Ishikawa (cell line): ENCODE results near the gene ATF5.

Source experiments
- CEBPB ChIP-seq: IDR thresholded peaks from 2 replicates; pipeline ENCODE4 v1.6.1; 2012
- CREB1 ChIP-seq: IDR thresholded peaks from 2 replicates; pipeline ENCODE4 v1.6.1; 2012; ENCODE audit warnings: low read depth
- EGR1 ChIP-seq: IDR thresholded peaks from 2 replicates; pipeline ENCODE4 v1.6.1; 2012
- EP300 ChIP-seq: IDR thresholded peaks from 2 replicates; pipeline ENCODE4 v1.6.1; 2012; ENCODE audit warnings: borderline replicate concordance
- FOXM1 ChIP-seq: IDR thresholded peaks from 2 replicates; pipeline ENCODE4 v1.6.1; 2012; ENCODE audit warnings: low read depth, borderline replicate concordance
- MAX ChIP-seq: IDR thresholded peaks from 2 replicates; pipeline ENCODE4 v1.6.1; 2012
- NFIC ChIP-seq: IDR thresholded peaks from 2 replicates; pipeline ENCODE4 v1.6.1; 2012
- RAD21 ChIP-seq: IDR thresholded peaks from 2 replicates; pipeline ENCODE4 v1.6.1; 2012; ENCODE audit warnings: low read depth
- REST ChIP-seq: IDR thresholded peaks from 2 replicates; pipeline ENCODE4 v1.6.1; 2012; ENCODE audit warnings: low read depth, mild to moderate bottlenecking
- TAF1 ChIP-seq: IDR thresholded peaks from 2 replicates; pipeline ENCODE4 v1.6.1; 2012; ENCODE audit warnings: low read depth, mild to moderate bottlenecking
- TCF12 ChIP-seq: IDR thresholded peaks from 2 replicates; pipeline ENCODE4 v1.6.1; 2012; ENCODE audit warnings: low read depth
- TEAD4 ChIP-seq: IDR thresholded peaks from 2 replicates; pipeline ENCODE4 v1.6.1; 2012
- USF1 ChIP-seq: IDR thresholded peaks from 2 replicates; pipeline ENCODE4 v1.6.1; 2012
- YY1 ChIP-seq: IDR thresholded peaks from 2 replicates; pipeline ENCODE4 v1.6.1; 2012; ENCODE audit warnings: low read depth
- ZBTB7A ChIP-seq: IDR thresholded peaks from 2 replicates; pipeline ENCODE4 v1.6.1; 2012; ENCODE audit warnings: low read depth

Gene ATF5

DNA sequence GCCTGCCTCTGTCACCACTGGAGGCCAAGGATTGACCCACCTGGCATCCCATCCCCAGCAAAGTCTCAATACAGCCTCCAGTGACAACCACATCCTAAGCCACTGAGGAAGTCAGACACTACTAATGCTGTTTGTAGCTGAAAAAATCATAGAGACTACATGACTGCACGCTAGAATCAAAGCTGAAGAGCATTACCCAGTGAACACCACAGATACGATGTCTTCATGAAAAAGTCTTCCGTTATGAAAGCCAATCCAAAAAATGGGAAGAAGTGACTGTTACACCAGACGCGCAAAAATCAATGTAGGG, 11.4 kb downstream of the ATF5 start:
- TF ChIP-seq RAD21 (no peak), ZBTB7A (no peak), EGR1 (no peak), FOXM1 (no peak), TAF1 (no peak), CREB1 (no peak), YY1 (no peak), USF1 (no peak), EP300 (no peak), MAX (no peak), NFIC (no peak), TCF12 (no peak)

GRCh38 chr19:49946415-49946814, 17.4 kb downstream of the ATF5 start:
- TF ChIP-seq YY1 = no peak
- no peak for TF ChIP-seq EP300
- TF ChIP-seq USF1 = no peak
- no peak for TF ChIP-seq TAF1
- TF ChIP-seq ZBTB7A = no peak
- TF ChIP-seq CEBPB = no peak
- no peak for TF ChIP-seq EGR1
- no peak for TF ChIP-seq REST
- no peak for TF ChIP-seq MAX
- no peak for TF ChIP-seq TCF12
- TF ChIP-seq TEAD4 = no peak
- TF ChIP-seq FOXM1 = no peak
- no peak for TF ChIP-seq RAD21

DNA sequence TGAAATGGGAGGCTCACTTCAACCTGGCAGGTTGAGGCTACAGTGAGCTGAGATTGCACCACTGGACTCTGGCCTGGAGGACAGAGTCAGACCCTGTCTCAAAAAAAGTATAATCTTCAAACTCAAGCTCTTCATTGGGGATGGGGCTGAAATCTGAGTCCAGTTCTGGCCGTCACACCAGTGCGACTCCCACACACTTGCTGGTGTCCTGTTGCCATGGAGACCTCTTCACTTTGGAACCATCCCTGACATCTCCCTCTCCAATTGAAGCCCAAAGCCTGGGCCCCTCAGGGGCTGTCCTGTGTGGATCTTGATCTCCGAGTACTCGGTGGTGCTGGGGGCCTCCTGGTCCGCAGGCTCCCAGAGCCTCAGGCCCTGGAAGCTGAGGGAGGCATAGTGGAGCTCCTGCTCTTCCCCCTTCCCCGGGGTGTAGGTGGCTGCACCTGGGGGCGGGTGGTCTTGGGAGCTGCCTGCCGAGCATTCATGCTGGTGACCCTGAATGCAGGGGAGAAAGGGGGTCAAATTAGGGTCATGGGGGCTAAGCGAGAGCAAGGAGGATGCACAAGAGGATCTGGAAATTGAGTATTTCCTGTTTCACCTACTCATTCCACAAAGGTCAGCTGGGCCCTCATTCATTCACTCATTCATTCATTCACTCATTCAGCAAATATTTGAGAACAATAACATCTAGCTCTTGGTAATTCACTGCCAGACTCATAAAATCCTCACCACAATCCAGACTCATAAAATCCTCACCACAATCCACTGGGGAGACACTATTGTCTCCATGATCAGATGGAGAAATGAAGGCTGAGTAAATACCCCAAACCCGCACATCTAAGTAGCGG, 21.0 kb downstream of the ATF5 start:
- TF ChIP-seq RAD21 = no peak
- TF ChIP-seq YY1 = no peak
- TF ChIP-seq TCF12 = no peak
- no peak for TF ChIP-seq TAF1
- TF ChIP-seq NFIC = no peak
- TF ChIP-seq CREB1 = no peak
- TF ChIP-seq TEAD4 = no peak
- no peak for TF ChIP-seq CEBPB
- TF ChIP-seq USF1 = no peak
- TF ChIP-seq REST = no peak
- no peak for TF ChIP-seq ZBTB7A
- no peak for TF ChIP-seq EP300
- TF ChIP-seq EGR1 = no peak
- no peak for TF ChIP-seq MAX
- TF ChIP-seq FOXM1 = no peak

GRCh38 chr19:49950590-49950948, 21.6 kb downstream of the ATF5 start:
- no peak for TF ChIP-seq RAD21
- no peak for TF ChIP-seq MAX
- no peak for TF ChIP-seq TAF1
- no peak for TF ChIP-seq TEAD4
- TF ChIP-seq TCF12 = no peak
- TF ChIP-seq CEBPB = no peak

DNA sequence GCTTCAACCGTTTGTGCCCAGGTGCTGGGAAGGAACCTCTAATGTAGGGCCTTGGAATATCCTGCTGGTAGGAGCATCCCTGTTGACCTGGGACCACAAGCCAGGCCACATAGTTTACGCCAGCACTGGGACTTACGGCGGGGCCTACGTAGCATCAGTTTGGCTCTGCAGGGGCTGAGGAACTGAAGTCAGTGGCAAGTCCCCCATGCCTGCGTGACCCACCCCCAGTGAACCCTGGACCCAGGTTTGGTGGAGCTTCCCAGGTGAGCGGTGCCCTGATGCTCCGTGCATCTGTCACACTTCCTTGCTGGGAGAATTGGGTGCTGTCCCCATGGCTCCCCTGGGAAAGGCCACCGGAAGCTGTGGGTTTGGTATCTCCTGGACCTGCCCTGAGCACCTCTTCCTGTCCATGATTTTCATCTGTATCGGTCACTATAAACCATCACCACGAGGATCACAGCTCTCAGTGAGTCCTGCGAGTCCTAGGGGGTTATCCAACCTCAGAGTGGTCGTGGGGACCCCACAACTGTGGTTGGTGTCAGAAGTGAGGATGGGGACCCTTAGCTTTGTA, 22.0 kb downstream of the ATF5 start:
- TF ChIP-seq EGR1 (no peak), FOXM1 (no peak), ZBTB7A (no peak), CREB1 (no peak), YY1 (no peak), MAX (no peak), CEBPB (no peak), EP300 (no peak), TAF1 (no peak), TEAD4 (no peak), USF1 (no peak), RAD21 (no peak), NFIC (no peak), TCF12 (no peak)
